IgD-negative memory B cell (primary cell): Measurements from ENCODE around the gene CLMN. TPM values are rescaled to one million over a fixed set of nuclear protein-coding genes. Genes with fewer than 3 reads are reported as not detected.
"Not testable (repeated sequence)": the region's sequence is repeated elsewhere in the genome, so short reads cannot be mapped to it uniquely, and the experiment has no call there.

Experiments used
- H3K27ac Mint-ChIP-seq, 3 donors: one replicate each; pipeline ENCODE4 v1.8.0; 2020 to 2022; ENCODE audit warnings: mild to moderate bottlenecking in 3 of 3, mixed read lengths in 3 of 3, moderate library complexity in 1 of 3
- H3K27me3 Mint-ChIP-seq: one replicate; pipeline ENCODE4 v1.8.0; 2021; ENCODE audit warnings: mixed read lengths
- H3K36me3 Mint-ChIP-seq: one replicate; pipeline ENCODE4 v1.8.0; 2020; ENCODE audit warnings: mild to moderate bottlenecking, mixed read lengths
- H3K4me1 Mint-ChIP-seq, 3 donors: one replicate each; pipeline ENCODE4 v1.8.0; 2020 to 2022; ENCODE audit warnings: mixed read lengths in 3 of 3, mild to moderate bottlenecking in 1 of 3
- H3K4me3 Mint-ChIP-seq, 4 donors: one replicate each; pipeline ENCODE4 v1.8.0; 2020 to 2022; ENCODE audit warnings: mild to moderate bottlenecking in 4 of 4, mixed read lengths in 4 of 4, moderate library complexity in 3 of 4
- H3K9me3 Mint-ChIP-seq, 3 donors: one replicate each; pipeline ENCODE4 v1.8.0; 2020 to 2021; ENCODE audit warnings: mixed read lengths in 3 of 3, mild to moderate bottlenecking in 1 of 3
- polyA plus RNA-seq: library from polyadenylated mRNA; unstranded; fragments of 300-500 nt; fragmentation: Illumina TruSeq; gene quantifications from one replicate; pipeline ENCODE4 v1.2.3, GENCODE V29; 2021

Gene CLMN
- polyA plus RNA-seq, 1 donor from 2014 or later = 8.2 TPM

DNA sequence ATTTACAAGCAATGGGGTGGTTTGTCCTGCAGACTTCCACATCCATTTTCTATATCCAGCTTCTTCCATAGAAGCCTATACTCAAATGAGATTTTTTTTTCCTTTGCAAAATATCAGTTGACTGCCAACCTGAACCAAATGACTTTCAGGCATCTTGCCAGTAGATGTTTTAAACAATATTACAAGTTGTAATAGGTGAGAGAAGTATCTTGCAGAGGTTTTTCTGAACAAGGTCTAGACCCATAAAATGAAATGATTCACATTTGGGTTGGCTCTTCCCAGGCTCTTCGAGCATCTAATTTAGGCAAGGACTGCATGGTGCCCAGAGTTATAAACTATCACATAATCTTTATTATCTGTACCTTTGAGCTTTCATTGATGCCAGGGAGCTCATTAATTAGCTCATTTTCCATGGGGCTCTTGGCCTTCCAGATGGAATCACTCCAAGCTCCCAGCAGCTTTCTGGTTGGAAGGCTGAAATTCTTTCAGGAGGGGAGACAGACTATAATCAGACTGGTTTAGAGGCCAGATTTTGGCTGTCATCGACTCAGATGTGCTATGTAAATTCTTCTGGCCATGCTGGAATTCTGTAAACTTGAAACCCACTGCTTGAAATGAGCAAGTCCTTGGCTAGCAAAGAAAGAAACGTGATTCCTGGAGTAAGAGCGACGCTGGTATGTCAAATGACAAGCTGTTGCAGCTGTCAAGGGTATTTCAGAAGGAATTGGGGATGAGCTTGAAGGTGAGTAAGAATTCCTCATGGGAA, 130.2 kb downstream of the CLMN start:
- no peak overlapping the region for H3K4me3 Mint-ChIP-seq
- H3K4me1 Mint-ChIP-seq = peaks cover 0 to 4% (median 0%) of the 10 kb centered on the region in 3 donors
- peaks cover 26% of the 10 kb centered on the region for H3K27me3 Mint-ChIP-seq
- H3K36me3 Mint-ChIP-seq = peaks cover 15% of the 10 kb centered on the region
- H3K9me3 Mint-ChIP-seq = peaks cover 0 to 9% (median 0%) of the 10 kb centered on the region in 3 donors
- H3K27ac Mint-ChIP-seq = no peak overlapping the region

DNA sequence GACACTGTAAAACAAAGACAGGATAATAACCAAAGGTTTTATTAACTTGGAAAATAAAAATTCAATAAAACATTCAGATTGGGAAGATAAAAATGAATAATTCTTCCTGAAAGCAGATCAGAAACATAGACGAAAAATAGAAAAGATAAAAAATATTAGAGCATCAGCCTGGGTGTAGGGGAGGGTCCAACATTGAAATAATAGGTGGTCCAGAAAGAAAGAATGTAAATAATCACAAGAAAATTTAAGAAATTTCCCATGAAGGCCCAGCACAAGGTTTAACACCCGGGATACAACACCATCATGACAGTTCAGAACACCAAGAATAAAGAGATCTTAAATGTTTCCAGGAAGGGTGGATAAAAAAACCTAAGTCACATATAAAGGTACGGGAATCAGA, 131.3 kb downstream of the CLMN start:
- peaks cover 0 to 9% (median 2%) of the 10 kb centered on the region in 3 donors for H3K9me3 Mint-ChIP-seq
- H3K27ac Mint-ChIP-seq = no peak overlapping the region
- H3K4me1 Mint-ChIP-seq = peaks cover 0 to 4% (median 0%) of the 10 kb centered on the region in 3 donors
- peaks cover 28% of the 10 kb centered on the region for H3K27me3 Mint-ChIP-seq
- H3K36me3 Mint-ChIP-seq = peaks cover 12% of the 10 kb centered on the region
- H3K4me3 Mint-ChIP-seq = peak overlapping the region in 1 of 4 donors; percentile 65

DNA sequence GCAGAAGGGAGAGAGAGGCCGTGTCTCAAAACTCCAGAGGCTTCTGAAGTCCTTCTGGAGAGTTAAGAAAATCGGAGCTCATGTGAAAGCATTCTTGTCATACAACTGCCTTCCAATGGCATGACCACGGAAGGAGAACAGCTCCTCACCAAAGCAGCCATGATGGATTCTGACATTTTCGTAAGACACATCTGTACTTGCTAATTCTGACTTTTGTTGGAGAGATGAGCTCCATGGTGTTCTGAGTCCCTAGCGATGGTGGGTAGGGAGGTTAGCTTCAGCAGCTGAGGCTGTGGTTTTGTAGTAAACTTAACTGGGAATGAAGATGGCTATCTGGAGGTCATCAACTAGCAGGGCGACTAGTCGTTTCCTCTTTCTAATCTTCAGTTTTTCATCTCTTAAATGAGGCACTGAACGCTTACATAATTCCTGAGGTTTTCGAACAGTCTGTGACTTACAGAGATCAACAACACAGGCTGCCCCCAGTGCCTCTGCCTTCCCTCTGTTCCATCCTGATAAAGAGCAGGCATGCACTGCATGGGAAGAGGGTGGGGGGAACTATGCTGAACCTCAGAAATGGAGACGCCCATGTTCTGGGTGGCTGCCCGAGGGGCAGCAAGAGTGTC, 133.8 kb downstream of the CLMN start:
- Mint-ChIP-seq H3K27ac (no peak overlapping the region), H3K9me3 (peaks cover 0 to 9% (median 2%) of the 10 kb centered on the region in 3 donors), H3K4me3 (no peak overlapping the region)

DNA sequence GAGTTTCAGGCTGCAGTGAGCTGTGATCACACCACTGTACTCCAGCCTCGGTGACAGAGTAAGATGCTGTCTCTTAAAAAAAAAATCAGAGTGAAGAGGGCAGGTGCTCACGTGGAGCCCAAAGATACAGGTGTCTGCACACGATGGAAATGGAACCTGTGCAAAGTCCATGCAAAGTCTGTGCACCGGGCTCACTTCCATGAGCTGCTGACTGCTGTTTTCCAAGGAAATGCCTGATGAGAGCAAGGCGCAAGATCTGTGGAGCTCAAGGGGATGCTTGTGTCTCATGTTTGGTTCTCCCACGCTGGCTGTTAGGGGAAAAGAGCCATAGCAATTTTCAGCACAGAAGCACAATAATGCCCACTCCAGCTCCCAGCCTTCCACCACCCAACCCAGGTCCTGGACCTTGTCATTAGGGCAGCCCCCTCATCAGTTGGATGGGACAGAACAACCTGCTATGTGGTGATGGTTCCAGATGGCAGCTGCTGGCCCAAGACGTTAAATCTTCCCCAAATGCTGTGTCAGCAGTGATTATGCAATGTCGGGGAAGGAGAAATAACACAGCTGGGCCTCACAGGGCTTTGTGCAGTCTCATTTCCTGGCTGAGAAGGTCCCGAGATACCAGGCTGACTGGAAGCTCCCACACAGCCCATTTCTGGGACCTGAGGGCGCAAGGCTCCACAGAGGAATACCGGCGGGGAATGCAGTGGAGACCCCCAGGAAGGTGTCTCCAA, 134.5 kb downstream of the CLMN start:
- peaks cover 0 to 9% (median 2%) of the 10 kb centered on the region in 3 donors for H3K9me3 Mint-ChIP-seq
- H3K27me3 Mint-ChIP-seq = peaks cover 28% of the 10 kb centered on the region
- no peak overlapping the region for H3K27ac Mint-ChIP-seq
- H3K36me3 Mint-ChIP-seq = peaks cover 12% of the 10 kb centered on the region
- peaks cover 0 to 4% (median 0%) of the 10 kb centered on the region in 3 donors for H3K4me1 Mint-ChIP-seq
- no peak overlapping the region for H3K4me3 Mint-ChIP-seq

More for the DNA sequence above, 133.8 kb downstream of the CLMN start:
- H3K4me1 Mint-ChIP-seq = peaks cover 0 to 4% (median 0%) of the 10 kb centered on the region in 3 donors
- H3K27me3 Mint-ChIP-seq = peaks cover 28% of the 10 kb centered on the region
- peaks cover 12% of the 10 kb centered on the region for H3K36me3 Mint-ChIP-seq

DNA sequence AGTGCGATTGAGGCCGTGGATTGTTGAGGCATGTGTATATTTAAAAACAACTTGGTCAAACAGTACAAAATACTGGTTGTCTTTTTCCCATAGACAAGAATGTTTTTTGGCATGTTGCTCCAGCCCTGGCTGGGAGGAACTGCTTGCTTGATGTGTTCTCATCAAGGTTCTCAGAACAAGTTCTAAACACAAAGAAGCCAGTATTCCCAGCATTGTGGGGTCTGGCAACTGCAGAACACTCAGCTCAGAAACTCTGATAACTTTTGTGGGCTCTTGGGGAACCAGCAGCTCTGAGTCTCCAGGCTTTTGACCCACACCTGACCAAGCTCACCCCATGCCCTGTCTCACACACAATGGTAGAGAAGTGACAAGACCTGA, 135.3 kb downstream of the CLMN start:
- Mint-ChIP-seq H3K4me1 (peaks cover 0 to 4% (median 0%) of the 10 kb centered on the region in 3 donors), H3K27me3 (peaks cover 28% of the 10 kb centered on the region), H3K9me3 (peaks cover 0 to 9% (median 2%) of the 10 kb centered on the region in 3 donors), H3K36me3 (peaks cover 8% of the 10 kb centered on the region), H3K4me3 (no peak overlapping the region), H3K27ac (no peak overlapping the region)

DNA sequence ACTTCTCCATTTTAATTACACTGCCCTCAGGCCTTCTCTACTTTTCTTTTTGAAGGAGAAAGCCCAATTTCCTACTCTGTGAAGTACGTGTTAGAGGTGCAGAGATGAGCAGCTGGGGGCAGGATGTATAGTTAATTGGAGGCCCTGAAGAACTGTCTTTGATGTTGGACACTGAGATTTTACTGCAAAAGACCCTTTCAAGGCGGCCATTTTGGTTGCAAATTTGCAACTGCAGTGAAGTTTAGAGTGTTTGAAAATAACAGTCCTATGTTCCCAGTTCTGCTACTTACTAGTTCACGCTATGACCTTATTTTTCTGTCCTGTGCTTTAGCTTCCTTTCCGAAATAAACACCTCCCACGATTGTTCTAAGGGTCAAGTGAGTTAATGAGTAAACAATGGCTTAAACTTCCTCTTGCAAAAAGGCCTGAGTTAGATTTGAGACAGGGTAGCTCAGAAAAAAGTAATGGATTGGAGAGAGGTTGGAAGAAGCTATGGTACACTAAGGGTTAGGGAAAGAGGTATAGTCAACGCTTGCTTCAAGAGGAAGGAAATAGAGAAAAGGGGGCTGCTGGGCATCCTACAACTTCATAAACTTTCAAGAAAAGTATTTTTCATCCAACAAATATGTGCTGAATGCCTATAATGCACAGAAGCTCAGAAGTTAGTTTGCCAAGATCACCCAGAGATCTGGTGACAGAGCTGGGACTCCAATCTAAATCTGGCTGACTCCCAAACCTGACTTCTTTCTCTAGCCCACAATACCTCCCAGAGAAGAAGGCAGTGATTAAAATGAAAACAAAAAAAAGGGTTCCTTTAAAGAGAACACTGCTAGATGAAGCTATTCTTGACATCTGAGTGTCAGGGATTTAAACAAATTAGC, 135.9 kb downstream of the CLMN start:
- no peak overlapping the region for H3K27ac Mint-ChIP-seq
- peaks cover 0 to 9% (median 2%) of the 10 kb centered on the region in 3 donors for H3K9me3 Mint-ChIP-seq
- peaks cover 6% of the 10 kb centered on the region for H3K36me3 Mint-ChIP-seq
- peak overlapping the region in 1 of 4 donors; percentile 7 for H3K4me3 Mint-ChIP-seq
- peaks cover 0 to 4% (median 0%) of the 10 kb centered on the region in 3 donors for H3K4me1 Mint-ChIP-seq
- H3K27me3 Mint-ChIP-seq = peaks cover 27% of the 10 kb centered on the region

DNA sequence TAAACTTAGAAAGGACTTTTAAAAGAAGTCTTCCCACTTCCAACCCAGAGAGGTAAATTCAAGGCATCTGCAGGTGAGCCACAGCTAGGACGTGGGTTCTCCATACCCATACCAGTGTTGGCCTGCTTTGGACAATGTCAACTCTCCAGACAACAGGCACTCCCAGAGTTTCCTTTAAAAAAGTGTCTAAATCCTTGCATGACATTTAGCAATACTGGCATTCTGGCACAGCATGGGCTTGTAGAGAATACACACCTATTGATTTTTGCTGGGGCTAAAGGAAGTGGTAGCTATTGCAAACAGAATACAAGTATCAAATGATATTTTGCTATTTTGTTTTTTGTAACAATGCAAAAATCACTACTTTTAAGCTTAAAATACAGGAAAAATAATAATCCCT, 136.6 kb downstream of the CLMN start:
- peaks cover 0 to 4% (median 2%) of the 10 kb centered on the region in 3 donors for H3K9me3 Mint-ChIP-seq
- H3K36me3 Mint-ChIP-seq = peaks cover 2% of the 10 kb centered on the region
- H3K27ac Mint-ChIP-seq = no peak overlapping the region
- H3K4me3 Mint-ChIP-seq = no peak overlapping the region
- peaks cover 0 to 2% (median 0%) of the 10 kb centered on the region in 3 donors for H3K4me1 Mint-ChIP-seq
- H3K27me3 Mint-ChIP-seq = peaks cover 22% of the 10 kb centered on the region

DNA sequence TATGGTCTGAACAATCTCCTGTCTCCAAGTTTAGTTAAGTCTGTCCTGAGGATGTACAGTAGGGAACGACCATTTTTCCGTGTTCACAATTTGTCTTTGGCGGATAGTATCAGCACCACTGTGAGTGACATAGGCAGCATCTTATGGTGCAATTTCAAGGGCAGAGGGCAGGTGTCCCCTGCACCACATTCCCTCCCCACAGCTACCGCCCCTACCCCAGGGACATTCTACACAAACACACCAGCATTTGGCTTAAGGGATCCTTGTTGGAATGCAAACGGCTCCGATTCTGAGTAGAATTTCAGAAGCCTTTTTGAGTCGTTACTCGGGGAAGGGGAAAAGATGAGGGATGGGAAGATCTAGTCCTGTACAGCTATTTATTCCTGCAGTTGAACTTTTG, 137.3 kb downstream of the CLMN start:
- Mint-ChIP-seq H3K36me3 (no peaks in the 10 kb centered on the region), H3K4me3 (no peak overlapping the region), H3K9me3 (peaks cover 0 to 2% (median 0%) of the 10 kb centered on the region in 3 donors), H3K27ac (no peak overlapping the region), H3K27me3 (peaks cover 22% of the 10 kb centered on the region), H3K4me1 (no peaks in the 10 kb centered on the region)

DNA sequence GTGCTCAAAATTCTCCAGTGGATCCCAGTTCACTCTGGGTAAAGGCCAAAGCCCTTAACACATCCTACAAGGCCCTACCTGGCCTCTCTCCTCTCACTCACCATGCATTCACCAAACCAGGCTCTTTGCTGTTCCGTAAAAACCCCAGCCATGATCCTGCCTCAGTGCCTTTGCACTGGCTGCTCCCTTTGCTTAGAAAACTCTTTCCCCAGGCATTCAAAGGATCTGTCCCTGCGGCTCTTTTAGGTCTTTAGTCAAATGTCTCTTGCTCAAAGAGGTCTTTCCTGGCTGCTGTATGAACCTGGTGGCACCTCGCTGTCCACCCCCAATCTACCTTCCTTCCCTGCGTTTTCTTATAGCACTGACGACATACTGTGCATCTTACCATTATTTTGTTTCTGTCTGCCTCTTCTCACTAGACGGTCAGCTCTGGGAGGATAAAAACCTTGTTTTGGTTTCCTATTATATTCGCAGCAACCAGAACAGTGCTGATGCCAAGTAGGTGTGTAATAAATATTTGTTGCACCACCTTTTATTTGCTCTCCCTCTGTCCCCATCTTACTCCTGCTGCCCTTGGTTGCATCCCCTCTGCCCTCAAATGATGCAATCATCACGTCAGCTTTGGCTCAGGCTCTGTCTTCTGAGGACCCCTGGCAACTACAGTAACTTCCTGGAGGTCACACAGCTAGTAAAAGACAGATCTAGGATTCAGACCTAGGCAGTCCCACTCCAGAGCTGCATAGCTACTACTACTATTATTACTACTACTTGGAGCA, 138.6 kb downstream of the CLMN start:
- Mint-ChIP-seq H3K9me3 (peaks cover 0 to 2% (median 0%) of the 10 kb centered on the region in 3 donors), H3K36me3 (no peaks in the 10 kb centered on the region), H3K4me3 (no peak overlapping the region), H3K27me3 (peaks cover 15% of the 10 kb centered on the region), H3K4me1 (no peaks in the 10 kb centered on the region), H3K27ac (peak overlapping the region in 1 of 3 donors; percentile 5)

DNA sequence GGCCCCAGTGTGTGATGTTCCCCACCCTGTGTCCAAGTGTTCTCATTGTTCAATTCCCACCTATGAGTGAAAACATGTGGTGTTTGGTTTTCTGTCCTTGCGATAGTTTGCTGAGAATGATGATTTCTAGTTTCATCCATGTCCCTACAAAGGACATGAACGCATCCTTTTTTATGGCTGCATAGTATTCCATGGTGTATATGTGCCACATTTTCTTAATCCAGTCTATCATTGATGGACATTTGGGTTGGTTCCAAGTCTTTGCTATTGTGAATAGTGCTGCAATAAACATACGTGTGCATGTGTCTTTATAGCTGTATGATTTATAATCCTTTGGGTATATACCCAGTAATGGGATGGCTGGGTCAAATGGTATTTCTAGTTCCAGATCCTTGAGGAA, 144.0 kb downstream of the CLMN start:
- H3K9me3 Mint-ChIP-seq, H3K4me1 Mint-ChIP-seq, H3K4me3 Mint-ChIP-seq, H3K27me3 Mint-ChIP-seq, H3K27ac Mint-ChIP-seq, H3K36me3 Mint-ChIP-seq: not testable (repeated sequence)

DNA sequence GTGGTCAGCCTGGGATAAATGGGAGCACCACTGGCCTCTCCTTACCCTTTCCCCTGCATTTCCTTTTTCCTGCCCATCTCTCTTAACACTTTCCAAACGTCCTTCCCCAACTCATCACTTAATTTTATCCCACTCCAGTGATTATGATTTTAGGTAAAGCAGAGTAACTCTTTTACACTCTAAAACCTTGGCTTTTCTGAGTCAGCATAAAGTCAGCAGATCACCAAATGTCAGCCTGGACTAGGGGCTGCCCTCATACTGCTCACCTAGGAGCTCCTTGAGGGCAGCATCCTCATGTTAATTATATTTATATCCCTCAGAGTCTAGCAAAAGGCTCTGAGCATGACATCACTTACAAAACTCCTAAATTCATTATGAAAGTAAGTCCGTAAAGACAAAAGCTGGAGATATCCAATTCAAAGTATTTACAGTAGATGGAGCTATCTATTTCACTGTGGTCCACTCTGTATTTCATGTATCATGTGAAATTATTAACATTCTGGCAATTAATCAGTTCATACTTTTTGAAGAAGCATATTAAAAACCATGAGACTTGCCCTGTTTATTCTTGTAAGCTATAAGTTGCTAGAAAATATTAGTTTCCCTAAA, 145.4 kb downstream of the CLMN start:
- H3K9me3 Mint-ChIP-seq = no peaks in the 10 kb centered on the region

DNA sequence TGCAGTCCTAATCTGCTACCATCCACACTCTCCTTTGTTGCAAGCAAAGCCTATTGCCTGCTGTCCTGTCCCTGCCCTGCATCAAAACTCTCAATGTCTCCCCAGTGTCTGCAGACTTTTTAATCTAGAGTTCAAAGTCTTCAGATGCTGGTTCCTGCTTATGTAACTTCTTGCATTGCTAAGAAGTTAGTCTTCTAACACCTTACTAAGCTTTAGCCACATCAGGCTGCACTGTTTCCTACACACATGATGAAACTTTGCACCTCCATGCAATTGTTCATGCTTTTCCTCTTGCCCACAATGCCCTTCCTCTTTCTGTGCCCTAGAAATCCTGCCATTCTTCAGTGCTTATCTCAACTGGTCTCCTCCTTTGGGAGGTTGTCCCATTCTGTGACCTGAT, 146.2 kb downstream of the CLMN start:
- H3K27ac Mint-ChIP-seq = no peak overlapping the region

More for the DNA sequence above, 145.4 kb downstream of the CLMN start:
- H3K4me3 Mint-ChIP-seq = peak overlapping the region in 1 of 4 donors; percentile 2
- H3K4me1 Mint-ChIP-seq = no peaks in the 10 kb centered on the region
- H3K27me3 Mint-ChIP-seq = no peaks in the 10 kb centered on the region
- H3K36me3 Mint-ChIP-seq = no peaks in the 10 kb centered on the region
- no peak overlapping the region for H3K27ac Mint-ChIP-seq

DNA sequence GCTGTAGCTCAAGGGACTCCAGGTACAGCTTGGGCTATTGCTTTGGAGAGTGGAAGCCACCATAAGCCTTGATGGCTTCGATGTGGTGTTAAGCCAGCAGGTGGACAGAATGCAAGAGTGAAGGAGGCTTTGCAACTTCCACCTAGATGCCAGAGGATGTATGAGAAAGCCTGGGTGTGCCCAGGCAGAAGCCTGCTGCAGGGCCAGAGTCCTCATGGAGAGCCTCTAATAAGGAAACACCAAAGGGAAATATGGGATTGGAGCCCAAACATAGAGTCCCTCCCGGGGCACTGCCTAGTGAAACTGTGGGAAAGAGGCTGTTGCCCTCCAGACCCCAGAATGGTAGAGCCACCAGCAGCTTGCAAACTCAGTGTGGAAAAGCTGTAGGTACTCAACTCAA, 152.5 kb downstream of the CLMN start:
- Mint-ChIP-seq H3K27me3 (no peaks in the 10 kb centered on the region), H3K4me3 (no peak overlapping the region), H3K4me1 (peaks cover 0 to under 1% (median 0%) of the 10 kb centered on the region in 3 donors), H3K27ac (no peak overlapping the region), H3K36me3 (no peaks in the 10 kb centered on the region), H3K9me3 (peaks cover 7 to 10% (median 7%) of the 10 kb centered on the region in 3 donors)

More for the DNA sequence above, 146.2 kb downstream of the CLMN start:
- H3K4me1 Mint-ChIP-seq = no peaks in the 10 kb centered on the region
- H3K27me3 Mint-ChIP-seq = no peaks in the 10 kb centered on the region
- no peaks in the 10 kb centered on the region for H3K9me3 Mint-ChIP-seq
- no peaks in the 10 kb centered on the region for H3K36me3 Mint-ChIP-seq
- no peak overlapping the region for H3K4me3 Mint-ChIP-seq
